ENCODE measurements around the gene SRSF8.
"Not testable (repeated sequence)": the region's sequence is repeated elsewhere in the genome, so short reads cannot be mapped to it uniquely, and the experiment has no call there.

Gene SRSF8

DNA sequence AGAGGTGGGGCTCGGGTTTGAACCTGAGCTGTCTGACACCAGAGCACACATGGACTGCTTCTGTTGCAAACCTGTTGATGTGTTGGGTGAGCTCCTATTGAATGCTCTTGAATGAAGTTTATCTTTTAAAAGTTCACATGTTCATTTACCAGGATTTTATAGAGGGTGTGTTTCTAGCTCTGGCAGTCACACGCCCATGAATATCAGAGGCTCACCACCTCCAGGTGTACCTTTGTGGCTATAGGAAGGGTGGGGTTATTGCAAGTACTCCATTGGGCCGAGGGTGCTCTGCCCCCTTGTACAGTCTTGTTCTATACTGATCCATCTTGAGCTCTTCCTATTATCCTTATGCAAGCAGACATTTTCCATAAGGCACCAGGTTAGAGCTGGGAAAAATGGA is 32.1 kb downstream of the SRSF8 start:
- DNase-seq, result no peak

GRCh38 chr11:95100191-95100648 is 33.5 kb downstream of the SRSF8 start:
- DNase-seq, result no peak

DNA sequence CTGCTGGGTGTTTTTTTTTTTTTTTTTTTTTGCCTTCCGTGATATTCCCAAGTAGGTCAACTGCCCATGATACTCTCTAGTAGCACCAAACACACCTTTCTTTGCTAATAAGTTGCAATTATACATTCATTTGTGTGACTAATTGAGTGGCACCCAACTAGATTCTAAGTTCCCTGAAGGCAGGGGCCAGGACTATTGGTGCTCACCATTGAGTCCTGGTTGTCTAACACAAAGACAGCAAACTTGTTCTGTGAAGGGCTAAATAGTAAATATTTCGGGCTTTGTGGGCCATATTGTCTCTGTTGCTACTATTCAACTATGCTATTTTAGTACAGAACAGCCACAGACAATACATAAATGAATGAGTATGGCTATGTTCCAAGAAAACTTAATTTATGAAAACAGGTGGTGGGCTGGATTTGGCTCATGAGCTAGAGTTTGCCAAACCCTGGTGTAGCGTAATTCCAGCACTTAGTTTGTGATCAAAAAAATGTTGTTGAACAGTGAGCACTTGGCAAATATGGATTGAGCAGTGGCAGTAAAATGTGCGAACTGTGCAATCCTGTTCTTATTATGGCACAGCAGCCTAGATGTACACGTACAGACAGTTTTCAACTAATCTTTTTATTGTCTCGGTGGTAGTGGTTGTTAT is 34.3 kb downstream of the SRSF8 start:
- DNase-seq, result no peak

DNA sequence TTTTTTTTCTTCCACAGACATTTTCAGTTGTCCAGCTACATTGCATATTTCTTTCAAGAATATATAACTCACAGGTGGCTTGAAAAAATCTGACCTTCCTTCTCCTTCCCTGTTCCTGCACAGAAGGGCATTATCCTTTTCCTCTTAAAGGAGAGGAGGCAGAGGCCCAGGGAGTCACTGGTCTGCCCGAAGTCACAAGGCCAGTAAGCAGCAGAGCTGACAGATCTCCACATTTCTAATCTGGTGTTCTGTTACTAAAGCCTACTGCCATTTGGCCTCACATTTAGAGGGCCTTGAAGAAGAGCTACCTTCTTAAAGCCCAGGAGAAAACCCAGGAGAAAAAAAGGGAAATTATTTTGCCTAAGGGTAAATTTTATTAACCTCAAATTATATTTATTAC is 35.2 kb downstream of the SRSF8 start:
- DNase-seq, result no peak

- DNase-seq, result no peak
These were observed 36.0 kb downstream of the SRSF8 start for GRCh38 chr11:95102733-95103132.

GRCh38 chr11:95103701-95104100 is 37.0 kb downstream of the SRSF8 start:
- DNase-seq, result no peak

- DNase-seq, result peak; percentile 40
These were observed 37.6 kb downstream of the SRSF8 start for GRCh38 chr11:95104121-95104830.

GRCh38 chr11:95104856-95105255 is 38.1 kb downstream of the SRSF8 start:
- DNase-seq, result no peak

DNA sequence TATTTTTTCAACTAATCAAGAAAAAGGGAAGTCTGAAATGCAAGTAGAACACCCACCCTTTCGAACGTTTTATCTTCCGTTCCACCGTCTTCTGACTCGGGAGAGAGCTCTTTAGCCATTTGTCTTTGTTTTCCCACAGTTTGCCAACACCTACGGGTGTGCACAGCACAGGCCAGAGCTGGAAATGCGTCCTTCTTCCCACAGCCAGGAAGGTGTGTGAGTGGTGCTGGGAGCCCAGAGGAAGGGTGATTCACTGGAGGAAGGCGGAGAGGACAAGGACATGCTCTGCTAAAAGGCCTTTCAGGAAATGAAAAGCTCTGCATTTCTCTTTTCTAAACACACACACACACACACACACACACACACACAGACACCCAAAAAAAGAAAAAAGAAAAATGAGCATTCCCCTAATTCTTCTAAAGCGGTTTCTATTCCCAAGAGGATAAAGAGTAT is 41.5 kb downstream of the SRSF8 start:
- DNase-seq, result peak; percentile 10

- no peak for DNase-seq
These were observed 42.2 kb downstream of the SRSF8 start for GRCh38 chr11:95108671-95109551.

- not testable (repeated sequence) for DNase-seq
These were observed 44.8 kb downstream of the SRSF8 start for GRCh38 chr11:95111471-95111870.

- DNase-seq, result no peak
These were observed 45.3 kb downstream of the SRSF8 start for GRCh38 chr11:95111923-95112540.

DNA sequence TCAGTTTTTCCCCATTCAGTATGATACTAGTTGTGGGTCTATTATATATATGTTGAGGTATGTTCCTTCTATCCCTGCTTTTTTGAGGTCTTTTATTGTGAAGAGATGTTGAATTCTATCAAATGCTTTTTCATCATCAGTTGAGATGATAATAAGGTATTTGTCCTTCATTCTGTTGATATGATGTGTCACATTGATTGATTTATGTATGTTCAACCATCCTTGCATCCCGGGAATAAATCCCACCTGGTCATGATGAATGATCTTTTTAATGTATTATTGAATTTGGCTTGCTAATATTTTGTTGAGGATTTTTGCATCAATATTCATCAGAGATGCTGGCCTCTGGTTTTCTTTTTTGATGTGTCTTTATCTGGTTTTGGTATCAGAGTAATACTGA is 48.9 kb downstream of the SRSF8 start:
- no peak for DNase-seq

- no peak for DNase-seq
These were observed 52.8 kb downstream of the SRSF8 start for GRCh38 chr11:95119361-95120060.
